Immature natural killer cell (primary cell): ENCODE data around the gene SND1. TPM values are rescaled to one million over a fixed set of nuclear protein-coding genes. Genes with fewer than 3 reads are reported as not detected.

Experiments used
- DNase-seq, 3 donors: peaks; one replicate each; pipeline ENCODE4 v3.0.0; 2022; ENCODE audit warnings: mixed read lengths in 1 of 3
- H3K27ac Mint-ChIP-seq, 6 donors: one replicate each; pipeline ENCODE4 v1.8.0; 2020; ENCODE audit warnings: mixed read lengths in 6 of 6, mild to moderate bottlenecking in 5 of 6, inconsistent platforms in 4 of 6, moderate library complexity in 3 of 6
- H3K27me3 Mint-ChIP-seq, 3 donors: one replicate each; pipeline ENCODE4 v1.8.0; 2020 to 2021; ENCODE audit warnings: low read depth in 3 of 3, mild to moderate bottlenecking in 3 of 3, mixed read lengths in 3 of 3, moderate library complexity in 3 of 3, inconsistent platforms in 1 of 3
- H3K36me3 Mint-ChIP-seq, 3 donors: one replicate each; pipeline ENCODE4 v1.8.0; 2020; ENCODE audit warnings: mixed read lengths in 3 of 3, inconsistent platforms in 2 of 3, mild to moderate bottlenecking in 2 of 3
- H3K4me1 Mint-ChIP-seq, 2 donors: one replicate each; pipeline ENCODE4 v1.8.0; 2020; ENCODE audit warnings: inconsistent platforms in 2 of 2, mild to moderate bottlenecking in 2 of 2, mixed read lengths in 2 of 2, moderate library complexity in 1 of 2
- H3K4me3 Mint-ChIP-seq, 5 donors: one replicate each; pipeline ENCODE4 v1.8.0; 2020; ENCODE audit warnings: mild to moderate bottlenecking in 5 of 5, mixed read lengths in 5 of 5, inconsistent platforms in 3 of 5, moderate library complexity in 3 of 5
- H3K9me3 Mint-ChIP-seq, 6 donors: one replicate each; pipeline ENCODE4 v1.8.0; 2020; ENCODE audit warnings: mild to moderate bottlenecking in 6 of 6, mixed read lengths in 6 of 6, inconsistent platforms in 4 of 6, moderate library complexity in 3 of 6
- polyA plus RNA-seq, 3 donors: library from polyadenylated mRNA; unstranded; fragments of 300-500 nt; fragmentation: Illumina TruSeq; gene quantifications; one replicate each; pipeline ENCODE4 v1.2.3, GENCODE V29; 2021

SND1 gene
- polyA plus RNA-seq, 3 donors from 2014 or later: 87.8 to 130 (median 116) TPM

DNA sequence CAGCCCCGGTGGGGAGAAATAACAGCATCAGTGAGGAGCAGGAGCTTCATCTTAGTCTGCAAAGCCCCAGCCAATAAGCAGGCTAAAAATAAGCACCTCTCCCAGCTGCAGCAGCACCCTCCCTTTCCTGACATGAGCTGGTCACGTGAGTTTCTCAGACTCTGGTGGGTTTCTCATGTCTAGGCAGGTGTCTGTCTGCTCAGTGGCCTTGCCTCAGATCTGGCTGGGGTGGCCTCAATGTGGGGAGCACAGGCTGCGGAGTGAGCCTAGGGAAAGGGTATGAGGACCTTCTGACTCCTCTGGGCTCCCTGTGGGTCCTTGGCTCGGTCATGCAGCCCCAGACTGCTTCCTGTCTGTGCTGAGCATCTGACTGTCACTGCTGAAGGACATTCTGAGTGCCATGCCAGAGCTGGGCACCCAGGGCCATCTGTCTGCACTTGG, 460.8 kb downstream of the SND1 start:
- Mint-ChIP-seq H3K4me1 (peaks cover 48 to 50% of the 10 kb centered on the region in 2 donors), H3K4me3 (peak overlapping the region in 1 of 5 donors; percentile 58), H3K27ac (peak overlapping the region in 1 of 6 donors; percentile 40), H3K36me3 (no peaks in the 10 kb centered on the region), H3K27me3 (peaks cover 2 to 18% (median 6%) of the 10 kb centered on the region in 3 donors), H3K9me3 (no peaks in the 10 kb centered on the region)
- no peak for DNase-seq

DNA sequence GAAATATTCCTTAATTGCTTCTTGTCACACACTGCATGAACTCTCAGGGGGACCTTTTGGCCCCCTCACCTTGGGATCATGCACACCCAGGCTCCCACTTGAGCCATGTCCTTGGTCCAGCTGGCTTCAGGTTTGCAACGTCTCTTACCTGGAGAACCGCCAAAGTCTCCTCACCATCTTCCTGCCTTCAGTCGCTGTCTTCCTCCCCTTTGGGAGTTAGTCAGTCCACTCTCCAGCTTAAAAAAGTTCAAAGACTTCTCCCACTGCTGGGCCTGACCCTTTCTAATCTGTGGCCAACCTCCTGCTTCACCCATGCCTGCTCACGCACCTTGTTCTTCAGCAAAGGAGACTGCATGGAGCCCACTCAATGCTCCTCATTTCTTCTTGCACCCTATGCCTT, 461.8 kb downstream of the SND1 start:
- no peak overlapping the region for H3K4me3 Mint-ChIP-seq
- no peak for DNase-seq
- H3K27me3 Mint-ChIP-seq: peaks cover 4 to 18% (median 6%) of the 10 kb centered on the region in 3 donors
- H3K4me1 Mint-ChIP-seq: peaks cover 39 to 42% of the 10 kb centered on the region in 2 donors
- no peak overlapping the region for H3K27ac Mint-ChIP-seq
- no peaks in the 10 kb centered on the region for H3K9me3 Mint-ChIP-seq
- no peaks in the 10 kb centered on the region for H3K36me3 Mint-ChIP-seq

DNA sequence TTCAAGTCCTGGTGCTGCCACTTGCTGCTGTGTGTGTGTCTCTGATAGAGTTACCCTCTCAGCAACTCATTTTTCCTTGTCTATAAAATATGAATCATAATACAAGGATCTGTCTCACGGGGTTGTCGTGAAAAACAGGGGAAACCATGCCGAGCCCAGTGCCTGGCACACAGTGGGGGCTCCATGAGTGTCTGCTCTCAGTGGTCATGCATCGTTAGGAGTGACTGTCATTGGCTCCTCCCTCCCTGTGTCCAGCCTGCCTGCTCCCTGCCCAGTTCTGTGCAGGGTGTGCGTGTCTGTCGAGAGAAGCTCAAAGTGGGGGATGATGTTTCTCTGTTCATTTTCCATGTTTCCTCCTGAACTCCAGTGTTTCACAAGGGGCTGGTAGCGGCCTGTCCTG, 462.8 kb downstream of the SND1 start:
- no peak for DNase-seq
- no peaks in the 10 kb centered on the region for H3K9me3 Mint-ChIP-seq
- no peak overlapping the region for H3K4me3 Mint-ChIP-seq
- peaks cover 4 to 17% (median 7%) of the 10 kb centered on the region in 3 donors for H3K27me3 Mint-ChIP-seq
- no peak overlapping the region for H3K27ac Mint-ChIP-seq
- H3K36me3 Mint-ChIP-seq: no peaks in the 10 kb centered on the region
- peaks cover 30 to 32% of the 10 kb centered on the region in 2 donors for H3K4me1 Mint-ChIP-seq

DNA sequence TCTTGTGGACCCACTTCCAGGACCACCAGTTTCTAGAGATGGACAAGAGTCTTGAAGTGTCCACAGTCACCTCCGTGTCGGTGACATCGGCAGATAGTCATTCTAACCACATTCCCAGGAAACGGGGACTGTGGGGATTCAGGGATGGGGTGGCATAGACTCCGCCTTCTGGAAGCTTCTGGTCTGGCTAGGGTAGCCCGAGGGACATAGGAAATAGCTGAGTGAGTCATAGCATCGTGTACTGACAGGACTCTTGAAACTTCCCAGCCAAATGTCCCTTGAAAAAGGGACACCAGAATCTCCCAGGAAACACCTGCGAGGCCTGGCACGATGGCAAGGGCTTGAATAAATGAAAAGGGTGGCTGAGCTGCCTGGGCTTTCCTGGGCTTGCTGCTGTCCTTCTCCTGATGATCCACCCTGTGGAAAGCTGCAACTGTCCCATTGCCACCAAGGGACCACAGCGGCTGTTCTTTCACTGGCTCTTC, 463.4 kb downstream of the SND1 start:
- Mint-ChIP-seq H3K9me3 (no peaks in the 10 kb centered on the region), H3K27ac (no peak overlapping the region), H3K36me3 (no peaks in the 10 kb centered on the region), H3K4me1 (peaks cover 24 to 27% of the 10 kb centered on the region in 2 donors), H3K4me3 (no peak overlapping the region), H3K27me3 (peaks cover 6 to 17% (median 7%) of the 10 kb centered on the region in 3 donors)
- no peak for DNase-seq

DNA sequence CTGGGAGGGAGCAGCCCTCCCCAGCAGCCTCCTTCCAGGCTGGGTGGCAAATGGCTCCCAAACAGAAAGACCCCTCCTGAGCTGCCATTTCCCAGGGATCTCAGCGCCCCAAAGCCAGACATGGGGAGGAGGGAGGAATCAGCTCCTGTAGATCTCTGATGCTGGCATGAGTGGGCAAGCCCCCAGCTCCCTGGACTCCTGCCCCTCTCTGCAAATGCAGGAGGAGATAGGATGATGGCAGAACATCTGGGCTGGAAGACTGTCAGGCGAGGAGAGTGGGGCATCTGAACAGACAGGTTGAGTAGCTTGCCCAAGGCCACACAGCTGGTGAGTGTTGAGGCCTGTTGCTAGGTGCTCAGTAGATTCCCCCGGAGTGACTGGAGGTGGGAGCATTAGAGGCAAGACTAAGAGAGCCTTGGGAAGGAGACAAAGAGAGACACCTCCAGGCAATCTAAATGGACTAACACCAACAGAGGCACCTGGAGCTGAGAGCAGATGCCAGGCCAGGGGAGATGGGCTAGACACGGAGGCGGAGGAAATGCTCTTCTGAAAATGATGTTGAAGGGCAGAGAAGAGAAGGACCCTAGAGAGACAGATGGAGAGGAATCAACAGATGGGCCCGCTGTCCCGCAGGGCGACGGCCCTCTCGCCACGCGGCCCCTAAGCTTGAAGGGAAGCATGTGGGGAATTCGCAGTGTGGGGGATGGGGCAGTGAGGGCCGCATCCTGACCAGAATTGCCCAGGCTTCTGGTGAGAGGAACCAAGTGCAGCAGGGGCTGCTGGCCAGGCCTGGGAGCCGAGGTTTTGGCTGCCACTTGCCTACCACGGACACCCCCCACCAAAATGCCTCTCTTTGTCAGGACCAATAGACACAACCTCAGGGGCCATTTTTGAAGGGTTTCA, 464.1 kb downstream of the SND1 start:
- no peaks in the 10 kb centered on the region for H3K9me3 Mint-ChIP-seq
- no peak overlapping the region for H3K27ac Mint-ChIP-seq
- DNase-seq: no peak
- H3K4me3 Mint-ChIP-seq: no peak overlapping the region
- H3K36me3 Mint-ChIP-seq: no peaks in the 10 kb centered on the region
- peaks cover 6 to 16% (median 7%) of the 10 kb centered on the region in 3 donors for H3K27me3 Mint-ChIP-seq
- peaks cover 19 to 20% of the 10 kb centered on the region in 2 donors for H3K4me1 Mint-ChIP-seq

DNA sequence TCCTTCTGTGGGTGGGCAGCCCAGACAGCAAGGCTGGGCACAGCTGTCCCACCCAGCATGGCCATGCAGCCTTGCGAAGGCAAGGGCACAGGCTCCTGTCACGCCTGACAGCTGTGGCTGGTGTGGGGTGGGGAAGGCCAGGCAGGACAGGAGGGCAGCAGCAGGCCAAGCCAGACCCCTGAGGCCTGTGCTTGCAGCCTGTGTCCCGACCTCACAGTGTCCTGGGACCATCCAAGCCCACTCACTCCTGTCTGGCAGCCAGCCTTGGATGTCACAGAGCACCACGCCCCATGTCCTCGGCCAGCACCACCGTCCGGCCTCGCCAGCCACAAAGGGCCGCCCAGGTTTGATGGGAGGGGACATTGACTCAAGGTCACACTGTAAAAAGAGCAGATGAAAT, 464.7 kb downstream of the SND1 start:
- Mint-ChIP-seq H3K4me1 (peaks cover 14 to 15% of the 10 kb centered on the region in 2 donors), H3K9me3 (no peaks in the 10 kb centered on the region), H3K36me3 (no peaks in the 10 kb centered on the region), H3K27ac (no peak overlapping the region), H3K4me3 (no peak overlapping the region), H3K27me3 (peaks cover 6 to 16% (median 7%) of the 10 kb centered on the region in 3 donors)
- DNase-seq: no peak

DNA sequence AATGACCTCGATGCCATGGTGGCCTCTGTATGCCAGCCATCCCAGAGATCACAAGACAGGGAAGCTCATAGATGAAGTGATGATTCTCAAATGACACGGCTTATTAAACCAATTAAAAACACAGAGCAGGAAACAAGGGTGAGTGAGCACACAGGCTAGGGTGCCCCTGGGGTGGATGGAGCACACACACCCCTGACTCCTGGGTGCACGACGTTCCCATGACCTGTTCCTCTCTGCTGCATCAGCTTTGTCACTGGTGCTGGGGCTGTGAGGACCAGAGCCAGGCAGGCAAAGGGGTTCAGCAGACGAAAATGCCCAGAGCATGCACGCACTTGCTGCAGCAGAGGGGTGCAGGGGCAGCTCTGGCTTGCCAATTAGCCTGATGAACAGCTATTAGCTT, 465.7 kb downstream of the SND1 start:
- Mint-ChIP-seq H3K27me3 (peaks cover 7 to 13% (median 7%) of the 10 kb centered on the region in 3 donors), H3K4me3 (no peak overlapping the region), H3K36me3 (no peaks in the 10 kb centered on the region), H3K27ac (peak overlapping the region in 1 of 6 donors; percentile 17), H3K4me1 (peaks cover 4 to 6% of the 10 kb centered on the region in 2 donors), H3K9me3 (no peaks in the 10 kb centered on the region)
- no peak for DNase-seq

DNA sequence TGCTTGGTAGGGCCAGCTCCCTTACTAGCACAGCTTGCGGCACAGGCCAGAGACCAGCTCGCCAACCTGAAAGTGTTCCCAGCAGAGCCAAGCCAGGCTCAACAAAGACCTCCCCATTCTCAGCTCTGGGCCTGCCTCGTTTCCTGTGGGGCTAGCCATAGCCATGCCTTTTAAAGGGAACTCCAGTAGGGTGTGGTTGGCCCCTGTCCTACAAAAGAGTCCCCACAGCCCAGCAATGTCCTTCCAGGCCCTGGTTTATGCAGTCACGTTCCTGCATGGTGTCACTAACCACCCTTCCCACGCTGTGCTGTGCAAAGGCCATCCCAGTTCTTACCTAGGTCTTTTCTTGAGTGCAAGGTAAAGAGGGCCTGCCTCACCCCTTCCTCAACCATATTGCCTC, 467.0 kb downstream of the SND1 start:
- Mint-ChIP-seq H3K36me3 (no peaks in the 10 kb centered on the region), H3K27ac (no peak overlapping the region), H3K4me3 (no peak overlapping the region), H3K27me3 (peaks cover 3 to 9% (median 7%) of the 10 kb centered on the region in 3 donors), H3K9me3 (no peaks in the 10 kb centered on the region), H3K4me1 (no peaks in the 10 kb centered on the region)
- DNase-seq: no peak

DNA sequence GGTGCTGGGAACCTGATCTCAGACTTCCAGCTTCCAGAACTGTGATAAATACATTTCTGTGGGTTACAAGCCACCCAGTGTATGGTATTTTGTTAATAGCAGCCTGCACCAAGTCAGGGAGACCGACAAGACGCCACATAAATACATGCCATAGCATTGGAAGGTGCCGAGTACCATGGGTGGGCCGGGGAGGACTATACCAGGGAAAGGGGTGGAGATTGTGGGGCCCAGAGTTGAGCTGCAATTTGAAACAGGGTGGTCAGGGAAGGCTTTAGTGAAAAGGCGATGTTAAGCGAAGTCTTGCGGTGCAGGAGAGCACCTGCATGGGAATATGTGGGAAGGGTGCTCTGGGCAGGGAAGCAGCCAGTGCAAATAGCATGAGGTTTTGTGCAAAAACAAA, 468.1 kb downstream of the SND1 start:
- no peaks in the 10 kb centered on the region for H3K36me3 Mint-ChIP-seq
- H3K27me3 Mint-ChIP-seq: peaks cover 2 to 9% (median 6%) of the 10 kb centered on the region in 3 donors
- no peak overlapping the region for H3K4me3 Mint-ChIP-seq
- H3K4me1 Mint-ChIP-seq: peaks cover 5 to 7% of the 10 kb centered on the region in 2 donors
- H3K9me3 Mint-ChIP-seq: no peaks in the 10 kb centered on the region
- DNase-seq: no peak
- no peak overlapping the region for H3K27ac Mint-ChIP-seq

DNA sequence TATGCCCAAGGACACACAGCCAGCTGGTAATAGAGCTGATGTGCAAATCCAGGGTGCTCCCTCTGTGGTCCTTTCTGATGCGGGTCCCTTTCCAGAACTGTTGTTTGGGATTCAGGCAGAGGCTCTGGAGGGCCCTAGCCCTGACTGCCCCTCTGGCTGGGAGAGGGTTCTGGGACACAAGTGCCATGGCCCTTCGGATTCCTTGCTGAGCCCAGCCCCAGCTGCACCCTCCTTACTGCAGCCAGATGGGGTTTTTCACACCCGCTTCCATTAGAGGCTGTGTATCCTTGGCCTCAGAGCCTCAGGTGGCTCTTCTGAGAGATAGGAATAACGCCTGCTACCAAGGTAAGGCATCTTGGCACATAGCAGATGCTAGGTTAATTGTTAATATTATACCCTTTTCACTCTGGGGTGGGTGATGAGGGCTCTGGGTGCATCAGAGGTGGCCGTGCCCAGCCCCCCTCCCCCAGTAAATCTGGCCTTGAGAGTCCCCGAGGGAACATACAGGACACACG, 469.0 kb downstream of the SND1 start:
- no peak for DNase-seq
- Mint-ChIP-seq H3K9me3 (no peaks in the 10 kb centered on the region), H3K4me3 (no peak overlapping the region), H3K4me1 (peaks cover 6 to 10% of the 10 kb centered on the region in 2 donors), H3K27ac (no peak overlapping the region), H3K27me3 (peaks cover 2 to 9% (median 3%) of the 10 kb centered on the region in 3 donors), H3K36me3 (no peaks in the 10 kb centered on the region)

DNA sequence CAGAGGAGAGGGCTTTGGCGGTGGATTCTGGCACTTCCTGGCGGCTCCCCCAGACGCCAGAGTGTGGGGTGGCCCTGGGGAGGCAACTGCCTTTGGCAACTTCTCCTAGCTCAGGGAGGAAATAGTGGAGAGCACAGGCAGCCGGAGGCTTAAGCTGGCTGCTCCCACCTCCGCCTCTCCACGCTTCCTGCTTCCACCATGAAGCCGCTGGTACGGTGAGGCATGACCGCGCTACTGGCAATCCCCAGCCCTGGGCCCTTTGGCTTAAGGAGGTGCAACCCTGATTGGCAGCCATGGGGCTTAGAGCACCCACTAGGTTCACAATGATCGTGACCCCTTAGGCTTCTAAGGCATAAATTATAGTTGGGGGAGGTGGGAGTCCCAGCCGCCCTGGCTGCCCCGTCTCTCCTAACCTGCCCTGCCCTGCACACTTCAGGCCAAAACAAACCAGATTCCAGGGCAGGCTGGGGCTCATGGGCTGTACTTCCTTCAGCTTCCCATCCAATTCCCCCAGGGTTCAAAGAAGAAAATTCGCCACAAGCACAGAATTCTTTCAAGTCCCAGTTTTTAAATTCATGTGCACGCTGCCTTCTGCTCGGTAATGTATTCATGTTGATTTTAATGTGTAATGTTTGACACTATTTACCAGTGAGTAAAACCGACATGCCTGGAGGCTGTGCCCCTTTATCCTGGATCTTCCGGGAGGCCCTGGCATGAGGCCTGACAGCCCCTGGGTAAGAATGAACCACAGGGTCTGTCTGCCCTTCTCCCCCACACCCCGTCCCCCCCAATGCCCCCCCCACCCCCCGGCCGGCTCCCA, 469.9 kb downstream of the SND1 start:
- Mint-ChIP-seq H3K27me3 (peaks cover 1 to 9% (median 2%) of the 10 kb centered on the region in 3 donors), H3K36me3 (no peaks in the 10 kb centered on the region), H3K4me3 (no peak overlapping the region), H3K27ac (no peak overlapping the region), H3K4me1 (peaks cover 6 to 10% of the 10 kb centered on the region in 2 donors), H3K9me3 (no peaks in the 10 kb centered on the region)
- no peak for DNase-seq

DNA sequence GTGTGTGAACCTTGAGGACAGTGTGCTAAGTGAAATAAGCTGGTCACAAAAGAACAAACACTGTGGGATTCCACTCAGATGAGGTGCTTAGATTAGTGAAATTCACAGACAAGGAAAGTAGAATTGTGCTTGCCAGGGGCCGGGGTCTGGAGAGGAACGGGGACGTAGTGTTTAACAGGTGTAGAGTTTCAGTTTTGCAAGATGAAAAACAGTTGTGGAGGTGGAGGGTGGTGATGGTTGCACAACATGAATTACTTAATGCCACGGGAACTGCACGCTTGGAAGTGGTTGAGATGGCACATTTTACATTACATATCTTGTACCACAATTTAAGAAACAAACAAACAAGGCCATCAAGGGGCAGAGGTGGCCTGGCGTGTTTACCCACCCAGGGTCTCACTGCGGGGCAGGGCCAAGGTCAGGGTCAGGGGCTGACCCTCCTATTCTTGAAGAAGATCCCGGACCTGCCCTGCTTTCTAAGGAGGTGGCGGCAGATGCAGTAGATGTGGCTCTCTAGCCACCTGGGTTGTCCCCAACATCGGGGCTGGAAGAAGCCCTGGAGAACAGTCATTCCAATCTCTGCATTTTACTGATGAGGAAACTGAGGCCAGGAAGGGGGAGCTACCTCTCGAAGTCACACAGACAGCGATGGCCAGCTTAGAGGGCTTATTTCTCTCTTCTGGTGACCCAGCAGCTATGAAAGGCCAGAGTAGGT, 470.7 kb downstream of the SND1 start:
- Mint-ChIP-seq H3K36me3 (no peaks in the 10 kb centered on the region), H3K4me1 (peaks cover 6 to 10% of the 10 kb centered on the region in 2 donors), H3K9me3 (no peaks in the 10 kb centered on the region), H3K4me3 (no peak overlapping the region), H3K27ac (no peak overlapping the region), H3K27me3 (peaks cover 1 to 9% (median 4%) of the 10 kb centered on the region in 3 donors)
- no peak for DNase-seq
